ENCODE measurements around the gene LPAR2. TPM values are rescaled to one million over a fixed set of nuclear protein-coding genes. Genes with fewer than 3 reads are reported as not detected.

Gene LPAR2
- total and polyA plus RNA-seq, 2 experiments from 2014 or later: 39.4 to 63.1 TPM

- TF ChIP-seq ZNF462 (CRISPR knock-in tag; IDR thresholded peaks at IDR 0.05) (no peak), ETS1 (IDR thresholded peaks at IDR 0.05) (no peak), CREB1 (CRISPR knock-in tag; IDR thresholded peaks at IDR 0.05; ENCODE audit: low read depth) (no peak), REST (IDR thresholded peaks at IDR 0.05; ENCODE audit: unreplicated experiment) (no peak), NANOG (IDR thresholded peaks at IDR 0.05; ENCODE audit: borderline replicate concordance) (no peak), POLR2AphosphoS5 (IDR thresholded peaks at IDR 0.05; ENCODE audit: low read depth) (no peak), EZH2phosphoT487 (IDR thresholded peaks at IDR 0.05; ENCODE audit: unreplicated experiment) (no peak), STAT1 (IDR thresholded peaks at IDR 0.05; ENCODE audit: unreplicated experiment) (no peak), EZH2 (IDR thresholded peaks at IDR 0.05; ENCODE audit: low read depth, unreplicated experiment) (no peak), JUNB (IDR thresholded peaks at IDR 0.05; ENCODE audit: unreplicated experiment) (no peak)
Measured at GRCh38 chr19:19582471-19582870, 45.5 kb downstream of the LPAR2 start (continued).

Measured in GM23338 (cell line).